HG03095 (cell line): ENCODE results near the gene CCBE1.

Experiments used
- ATAC-seq: cut with Tn5 transposase; IDR thresholded peaks from one replicate; pipeline ENCODE4 v1.9.1; 2021; ENCODE audit warnings: moderate library complexity; ENCODE audit not compliant: unreplicated experiment

Gene CCBE1

GRCh38 chr18:59509481-59510442 is 187.5 kb downstream of the CCBE1 start:
- ATAC-seq = no peak

- ATAC-seq = no peak
Measured at GRCh38 chr18:59505356-59505755, 191.9 kb downstream of the CCBE1 start.

DNA sequence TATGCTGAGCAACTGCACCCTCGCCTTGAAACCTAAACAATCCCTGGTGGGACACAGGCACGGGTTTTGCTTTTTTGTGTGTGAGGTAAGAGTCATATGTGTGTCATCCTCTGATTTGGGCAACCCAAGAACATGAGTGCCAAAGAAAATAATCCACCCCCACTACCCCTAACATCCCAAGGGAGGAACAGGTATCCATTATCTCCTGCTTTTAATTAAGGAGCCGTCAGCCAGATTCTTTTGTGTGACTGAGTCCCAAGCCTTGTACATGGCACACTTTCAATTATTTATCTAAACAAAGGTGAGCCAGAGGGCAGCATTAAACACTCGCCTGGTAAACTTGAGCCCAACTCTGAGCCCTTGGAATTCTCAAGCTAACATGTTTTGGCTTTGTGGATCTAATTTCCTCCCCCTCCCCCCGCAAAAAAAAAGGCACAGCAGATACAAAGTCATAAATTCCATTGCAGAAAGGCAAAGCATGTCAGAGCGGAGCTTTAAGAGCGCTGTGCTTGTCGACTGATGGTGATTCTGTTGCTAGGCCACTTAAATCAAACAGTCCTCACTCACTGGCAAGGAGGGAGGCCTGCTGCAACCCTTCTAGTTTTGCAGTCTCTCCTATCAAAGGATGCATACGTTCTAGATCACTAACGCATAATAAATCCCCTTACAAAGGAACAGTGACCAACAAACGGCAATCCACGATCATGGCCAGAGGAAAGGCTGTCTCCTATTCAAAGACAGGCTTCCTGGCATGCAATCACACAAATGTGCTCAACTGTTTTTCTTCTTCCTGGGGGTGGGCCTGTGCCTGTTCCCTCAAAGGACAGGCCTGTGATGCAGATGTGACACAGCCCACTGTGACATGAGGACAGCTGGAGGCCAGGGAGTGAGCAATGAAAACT is 194.7 kb downstream of the CCBE1 start:
- ATAC-seq = no peak

GRCh38 chr18:59501920-59502273 is 195.3 kb downstream of the CCBE1 start:
- no peak for ATAC-seq

DNA sequence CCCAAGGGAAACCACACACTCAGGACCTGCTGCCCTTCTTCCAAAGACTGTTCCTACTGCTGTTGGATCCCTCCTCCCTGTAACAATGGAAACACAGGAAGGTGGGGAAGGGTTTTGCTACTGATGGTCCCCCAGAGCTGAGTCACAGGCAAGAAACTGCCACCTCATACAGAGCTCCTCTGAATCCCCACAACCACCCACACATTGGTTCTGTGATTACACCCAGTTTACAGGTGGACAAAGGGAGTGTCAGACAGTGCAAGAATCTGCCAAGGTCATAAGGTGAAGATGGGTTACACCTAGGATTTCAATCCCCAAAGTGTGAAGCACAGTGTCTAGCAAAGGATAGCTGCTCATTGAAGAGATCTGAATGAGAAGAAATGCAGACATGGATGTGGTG is 196.5 kb downstream of the CCBE1 start:
- ATAC-seq = no peak

GRCh38 chr18:59498506-59499086 is 198.6 kb downstream of the CCBE1 start:
- ATAC-seq = no peak

DNA sequence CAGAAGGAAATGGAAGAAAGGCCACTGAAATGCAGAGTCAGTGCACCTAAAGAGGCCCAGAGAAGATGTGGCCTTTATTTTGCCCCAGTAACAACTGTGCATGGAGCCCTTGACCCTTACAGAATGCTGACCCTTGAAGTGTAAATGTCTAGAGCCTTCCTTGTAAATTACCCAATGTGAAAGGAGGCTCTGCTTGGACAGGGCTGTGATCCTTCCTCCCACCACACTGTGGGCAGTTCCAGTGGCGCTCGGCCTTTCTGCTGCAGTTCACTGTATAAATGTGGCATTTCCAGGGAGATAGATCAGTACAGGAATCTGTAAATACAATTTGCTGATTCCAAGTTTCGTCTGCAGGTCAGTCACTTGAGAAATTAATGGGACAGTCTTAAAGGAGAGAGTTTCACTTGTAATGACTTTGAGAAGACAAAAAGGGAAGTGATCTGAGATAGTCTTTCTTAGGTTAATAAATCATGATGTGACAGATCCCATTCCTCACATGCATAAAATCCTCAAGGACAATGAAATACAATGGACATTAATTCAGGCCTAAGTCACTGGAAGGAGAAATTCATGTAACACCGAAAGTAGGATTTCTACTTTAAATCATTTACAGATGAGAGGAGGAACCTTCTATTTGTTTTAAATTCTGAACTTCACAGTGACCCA is 204.3 kb downstream of the CCBE1 start:
- no peak for ATAC-seq

GRCh38 chr18:59488899-59489298 is 208.3 kb downstream of the CCBE1 start:
- no peak for ATAC-seq

GRCh38 chr18:59485382-59485781 is 211.8 kb downstream of the CCBE1 start:
- no peak for ATAC-seq

DNA sequence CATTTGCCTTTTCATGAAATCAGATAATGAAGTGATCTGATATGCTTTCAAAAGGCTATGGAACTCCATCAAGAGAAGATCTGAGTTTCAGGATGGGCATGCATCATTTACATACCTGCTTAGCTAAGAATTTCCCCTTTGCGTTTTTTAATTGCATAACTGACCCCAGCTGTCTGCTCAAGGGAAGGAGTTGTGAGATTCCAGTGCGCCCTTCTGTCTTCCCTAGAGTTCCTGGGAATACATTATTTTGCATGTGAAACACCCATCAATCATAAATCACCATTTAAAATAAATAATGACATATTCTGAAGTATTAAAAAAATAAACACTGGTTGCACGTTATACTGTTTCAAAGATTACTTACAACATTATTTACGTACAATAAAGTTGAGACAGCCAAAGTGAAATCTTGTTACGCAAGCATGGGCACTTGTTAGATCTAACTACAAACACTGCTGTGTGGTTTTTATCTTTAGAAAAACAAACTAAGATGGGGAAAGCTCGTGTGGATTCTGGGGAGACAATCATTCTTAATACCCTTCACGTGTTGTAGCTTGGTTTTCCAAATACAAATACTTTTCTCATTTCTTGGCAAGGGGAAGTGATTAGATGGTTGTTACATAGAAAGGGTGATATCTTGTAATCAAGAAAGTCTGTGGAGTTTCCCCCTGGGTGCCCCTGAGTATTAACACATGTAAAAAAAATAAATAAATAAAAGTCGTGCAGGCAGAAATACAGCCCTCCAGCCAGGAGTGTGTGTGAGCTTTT is 212.5 kb downstream of the CCBE1 start:
- ATAC-seq = no peak

- no peak for ATAC-seq
Measured at GRCh38 chr18:59484131-59484530, 213.1 kb downstream of the CCBE1 start.

DNA sequence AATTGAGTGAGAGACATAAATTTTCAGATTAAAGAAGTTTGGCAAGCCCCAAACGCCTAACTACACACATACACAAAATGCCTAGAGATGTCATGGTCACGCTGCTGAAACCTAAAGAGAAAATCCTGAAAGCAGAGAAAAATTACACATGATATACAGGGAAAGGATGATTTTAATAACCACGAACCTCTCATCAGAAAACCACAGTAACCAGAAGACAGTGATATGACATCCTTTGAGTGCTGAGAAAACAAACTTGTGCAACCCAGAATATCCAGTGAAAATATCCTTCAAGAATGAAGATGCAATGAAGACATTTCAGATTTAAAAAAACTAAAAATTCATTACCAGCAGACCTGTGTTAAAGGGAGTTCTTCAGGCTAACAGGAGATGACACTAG is 215.8 kb downstream of the CCBE1 start:
- no peak for ATAC-seq

DNA sequence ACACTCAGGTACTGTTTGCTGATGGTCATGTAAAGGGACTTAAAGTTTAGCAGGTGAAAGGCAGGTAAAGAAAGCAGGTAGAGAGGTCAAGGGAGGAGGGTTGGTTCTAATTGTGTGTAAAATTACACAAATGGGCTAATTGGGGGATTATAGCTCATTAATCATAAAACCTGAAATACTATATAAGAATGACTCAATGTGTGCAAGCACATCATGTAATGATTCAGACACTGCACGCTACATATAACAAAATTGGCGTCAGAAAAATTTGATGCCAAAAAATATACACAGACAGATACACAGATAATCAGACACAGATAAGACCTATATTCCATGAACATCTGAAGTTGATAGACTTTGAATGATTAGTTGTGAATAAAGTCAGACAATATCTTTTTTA is 217.4 kb downstream of the CCBE1 start:
- no peak for ATAC-seq

- no peak for ATAC-seq
Measured at GRCh38 chr18:59478591-59478990, 218.6 kb downstream of the CCBE1 start.

- no peak for ATAC-seq
Measured at GRCh38 chr18:59477849-59478248, 219.4 kb downstream of the CCBE1 start.

DNA sequence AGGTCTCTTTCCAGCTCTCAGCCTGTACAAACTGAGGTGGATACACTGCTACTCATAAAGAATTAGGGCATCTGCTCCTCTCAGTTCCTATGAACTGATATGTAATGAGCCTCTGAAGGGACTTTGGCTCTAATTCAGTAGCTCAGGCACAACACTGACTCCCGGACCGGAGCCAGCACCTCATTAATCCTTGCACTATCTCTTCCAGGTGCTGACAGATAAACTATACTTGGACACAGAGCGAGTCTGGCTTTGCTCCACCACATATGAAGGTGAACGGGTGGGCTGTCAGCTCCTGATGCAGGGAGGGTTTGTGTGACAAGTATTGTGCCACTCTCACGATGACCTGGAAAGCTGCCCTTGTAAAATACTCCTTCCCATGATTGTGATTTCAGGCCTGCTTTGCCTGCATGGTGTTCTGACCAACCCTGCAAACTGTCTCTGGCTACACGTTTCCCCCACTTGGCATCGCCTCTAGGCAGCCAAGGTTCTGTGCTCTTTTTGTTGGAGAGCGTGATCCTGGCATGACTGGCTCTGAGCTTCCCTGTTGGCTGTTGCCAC is 226.6 kb downstream of the CCBE1 start:
- ATAC-seq = no peak

DNA sequence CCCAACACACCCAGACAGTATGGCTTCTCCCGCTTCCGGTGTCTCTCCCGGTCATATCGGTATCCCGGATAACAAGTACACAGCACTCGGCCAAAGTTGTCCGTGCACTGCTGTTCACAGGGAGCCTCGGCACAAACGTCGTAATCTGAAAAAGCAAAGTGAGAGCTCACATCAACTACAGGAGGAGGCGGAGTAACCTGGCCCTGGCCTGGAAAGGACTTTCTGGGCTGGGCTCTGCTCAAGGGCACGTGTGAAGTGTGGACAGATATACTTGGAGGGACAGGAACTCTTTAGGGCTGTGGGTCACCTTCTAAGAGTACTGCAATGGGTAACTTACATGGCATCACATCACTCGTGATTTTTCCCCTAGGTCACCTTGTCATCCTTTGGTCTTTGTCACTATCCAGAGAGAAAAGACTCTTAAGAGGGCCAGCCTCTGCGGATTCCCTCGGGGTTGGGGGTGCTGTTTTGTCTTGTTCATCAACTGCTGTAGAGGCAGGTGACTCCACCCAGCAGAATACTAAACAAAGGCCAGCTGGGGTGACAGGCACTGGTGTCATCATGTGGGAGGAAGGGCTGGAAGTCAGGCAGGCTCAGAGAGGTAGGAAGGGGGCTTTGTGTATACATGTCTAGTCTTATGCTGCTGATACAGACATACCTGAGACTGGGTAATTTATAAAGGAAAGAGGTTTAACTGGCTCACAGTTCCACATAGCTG is 227.6 kb downstream of the CCBE1 start:
- no peak for ATAC-seq

DNA sequence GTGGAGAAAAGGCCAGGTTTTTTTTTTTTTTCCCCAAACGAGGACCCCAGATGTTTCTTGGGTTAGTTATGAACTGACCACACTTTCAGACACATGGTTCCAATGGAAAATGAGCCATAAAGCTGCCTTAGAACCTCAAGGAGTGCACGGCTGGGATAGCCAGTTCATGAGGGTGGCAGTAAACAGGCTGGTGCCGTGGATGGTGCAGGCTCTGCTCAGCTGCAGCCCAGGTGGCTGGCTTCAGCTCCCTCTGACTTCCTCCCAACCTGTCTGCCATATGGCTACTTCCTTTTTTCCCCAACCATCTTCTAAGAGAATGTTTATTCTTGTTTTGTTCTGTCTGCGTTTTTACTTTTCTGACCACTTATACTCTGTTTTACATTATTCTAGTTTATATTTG is 228.4 kb downstream of the CCBE1 start:
- ATAC-seq = no peak

DNA sequence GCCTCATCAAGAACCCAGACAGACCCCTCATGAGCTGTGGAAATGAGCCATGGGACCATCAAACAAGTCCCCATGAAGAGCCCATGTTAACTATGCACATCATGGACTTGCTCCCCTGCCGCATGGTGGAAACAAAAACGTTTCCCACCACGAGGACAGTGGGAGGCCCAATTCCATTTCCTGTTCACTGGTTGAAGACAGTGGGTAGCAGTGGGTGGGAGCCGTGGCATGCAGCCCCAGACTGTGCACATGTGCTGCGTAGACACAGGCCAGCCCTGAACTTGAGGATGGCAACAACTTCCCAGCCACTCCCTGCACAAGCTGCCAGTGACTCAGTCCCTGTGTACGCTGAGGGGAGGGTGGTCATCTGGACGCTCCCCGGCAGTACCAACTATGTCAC is 229.7 kb downstream of the CCBE1 start:
- ATAC-seq = no peak
